ENCODE data around the gene VSIG8. TPM values are rescaled to one million over a fixed set of nuclear protein-coding genes. Genes with fewer than 3 reads are reported as not detected.

VSIG8 gene
- total and polyA plus RNA-seq, 2 of the 8 experiments (the other 6 are each of a cell fraction or from before 2014, with no cell fraction given) = not detected

DNA sequence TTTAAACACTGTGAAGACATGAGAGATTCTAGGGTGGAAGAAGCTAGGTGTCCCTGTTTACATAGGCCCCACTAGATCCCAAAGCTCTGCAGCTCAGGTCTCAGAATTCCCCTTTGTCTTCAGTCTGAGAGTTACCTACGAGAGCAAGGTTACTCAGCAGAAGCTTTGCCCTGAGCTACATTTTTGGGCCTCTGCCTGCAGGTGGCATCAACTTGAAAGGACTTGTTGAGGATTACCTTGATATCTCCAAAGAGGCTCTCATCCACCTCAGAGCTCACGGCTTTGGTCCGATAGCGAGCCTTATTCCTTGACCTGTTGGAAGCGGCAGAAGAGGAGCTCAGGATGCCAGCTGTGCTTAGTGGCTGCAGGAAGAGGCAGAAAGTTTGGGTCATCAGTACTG lies 30.5 kb upstream of the VSIG8 start:
- Histone ChIP-seq H3K79me2 (ENCODE audit: control insufficient read depth in 1 of 2, insufficient read depth in 2 of 2, low read length in 2 of 2) (no peaks in the 10 kb centered on the region), H4K5ac (ENCODE audit: insufficient read length, low read depth, low read length) (no peak overlapping the region), H3K4me3 (ENCODE audit: extremely low read depth in 1 of 4, insufficient read depth in 2 of 4, low read depth in 3 of 4, low read length in 4 of 4) (no peak overlapping the region), H2AK5ac (ENCODE audit: low read depth, low read length) (no peak overlapping the region), H3K9ac (replicated peaks in 1 of 4; ENCODE audit: extremely low read depth in 1 of 4, low read depth in 3 of 4, low read length in 3 of 4) (no peak overlapping the region), H4K8ac (ENCODE audit: extremely low read depth, insufficient read depth, low read length) (no peak overlapping the region), H3K4me1 (replicated peaks in 1 of 4; ENCODE audit: control insufficient read depth in 3 of 4, insufficient read depth in 4 of 4, low read length in 3 of 4) (no peaks in the 10 kb centered on the region), H3K4ac (replicated peaks; ENCODE audit: insufficient read length, low read depth, low read length) (no peak overlapping the region), H3K56ac (replicated peaks; ENCODE audit: insufficient read length, low read depth, low read length) (no peak overlapping the region), H3K9me3 (ENCODE audit: insufficient read depth in 2 of 2, low read depth in 1 of 2, low read length in 1 of 2) (no peaks in the 10 kb centered on the region), H3K23me2 (ENCODE audit: low read depth, low read length) (no peaks in the 10 kb centered on the region), H3K23ac (ENCODE audit: insufficient read length) (no peak overlapping the region), H4K91ac (replicated peaks; ENCODE audit: insufficient read length, low read length) (no peak overlapping the region), H3K14ac (ENCODE audit: insufficient read length) (no peak overlapping the region), H2BK120ac (replicated peaks; ENCODE audit: low read depth, low read length) (no peak overlapping the region), H3K4me2 (ENCODE audit: insufficient read depth in 1 of 2, low read depth in 2 of 2, low read length in 2 of 2) (no peak overlapping the region), H3K27ac (ENCODE audit: low read depth, low read length) (no peak overlapping the region), H2BK5ac (ENCODE audit: low read depth, low read length) (no peak overlapping the region), H2BK20ac (ENCODE audit: low read length) (no peak overlapping the region), H3K27me3 (replicated peaks in 1 of 4; ENCODE audit: control insufficient read depth in 3 of 4, extremely low read depth in 1 of 4, insufficient read depth in 3 of 4, low read length in 3 of 4) (no peaks in the 10 kb centered on the region), H2AFZ (ENCODE audit: low read length) (peak overlapping the region; percentile 66), H3K36me3 (ENCODE audit: control insufficient read depth in 2 of 4, insufficient read depth in 4 of 4, low read length in 3 of 4) (no peaks in the 10 kb centered on the region), H3K79me1 (ENCODE audit: low read depth, low read length) (no peaks in the 10 kb centered on the region), H2BK15ac (ENCODE audit: low read length) (no peak overlapping the region), H2BK12ac (ENCODE audit: low read depth, low read length) (no peak overlapping the region), H4K20me1 (replicated peaks in 1 of 2; ENCODE audit: control insufficient read depth in 1 of 2, insufficient read depth in 2 of 2, low read length in 2 of 2) (no peaks in the 10 kb centered on the region), H3K18ac (ENCODE audit: extremely low read depth, low read length) (no peak overlapping the region)
- DNase-seq (ENCODE audit: low read depth in 1 of 2, low spot score in 2 of 2) = no peak
- ChIA-PET POLR2A (ENCODE audit: partially characterized antibody) (no interaction called here), CTCF (ENCODE audit: partially characterized antibody) (interaction anchor here (0.8 to 20.8 kb wide), 34 partner anchors 8 to 759 kb away, joined by 3 to 645 read pairs (median 10); partner anchors contain the start of genes DUSP23, FCRL6, IGSF9 and KCNJ9)
- FAIRE-seq = no peak
- TF ChIP-seq JUN (IDR thresholded peaks at IDR 0.05; ENCODE audit: low read depth, low read length) (no peak), KDM1A (IDR thresholded peaks at IDR 0.05; ENCODE audit: borderline replicate concordance, low read length) (no peak), ASH2L (IDR thresholded peaks at IDR 0.05; ENCODE audit: low read length) (no peak), SP4 (IDR thresholded peaks at IDR 0.05; ENCODE audit: low read length) (no peak), PHF8 (conservative IDR thresholded peaks at IDR 0.05; ENCODE audit: low read depth, low read length) (no peak), RAD21 (IDR thresholded peaks at IDR 0.05 in 1 of 2, conservative IDR thresholded peaks at IDR 0.05 in 1 of 2; ENCODE audit: low read depth in 2 of 2, low read length in 2 of 2) (peak in 1 of 2 experiments; percentile 33; a peak in 2 of 4 replicates)
- TF ChIP-seq, protein P1, sequence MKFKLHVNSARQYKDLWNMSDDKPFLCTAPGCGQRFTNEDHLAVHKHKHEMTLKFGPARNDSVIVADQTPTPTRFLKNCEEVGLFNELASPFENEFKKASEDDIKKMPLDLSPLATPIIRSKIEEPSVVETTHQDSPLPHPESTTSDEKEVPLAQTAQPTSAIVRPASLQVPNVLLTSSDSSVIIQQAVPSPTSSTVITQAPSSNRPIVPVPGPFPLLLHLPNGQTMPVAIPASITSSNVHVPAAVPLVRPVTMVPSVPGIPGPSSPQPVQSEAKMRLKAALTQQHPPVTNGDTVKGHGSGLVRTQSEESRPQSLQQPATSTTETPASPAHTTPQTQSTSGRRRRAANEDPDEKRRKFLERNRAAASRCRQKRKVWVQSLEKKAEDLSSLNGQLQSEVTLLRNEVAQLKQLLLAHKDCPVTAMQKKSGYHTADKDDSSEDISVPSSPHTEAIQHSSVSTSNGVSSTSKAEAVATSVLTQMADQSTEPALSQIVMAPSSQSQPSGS (IDR thresholded peaks at IDR 0.05; ENCODE audit: low read length) = no peak
- TF ChIP-seq, protein P2, sequence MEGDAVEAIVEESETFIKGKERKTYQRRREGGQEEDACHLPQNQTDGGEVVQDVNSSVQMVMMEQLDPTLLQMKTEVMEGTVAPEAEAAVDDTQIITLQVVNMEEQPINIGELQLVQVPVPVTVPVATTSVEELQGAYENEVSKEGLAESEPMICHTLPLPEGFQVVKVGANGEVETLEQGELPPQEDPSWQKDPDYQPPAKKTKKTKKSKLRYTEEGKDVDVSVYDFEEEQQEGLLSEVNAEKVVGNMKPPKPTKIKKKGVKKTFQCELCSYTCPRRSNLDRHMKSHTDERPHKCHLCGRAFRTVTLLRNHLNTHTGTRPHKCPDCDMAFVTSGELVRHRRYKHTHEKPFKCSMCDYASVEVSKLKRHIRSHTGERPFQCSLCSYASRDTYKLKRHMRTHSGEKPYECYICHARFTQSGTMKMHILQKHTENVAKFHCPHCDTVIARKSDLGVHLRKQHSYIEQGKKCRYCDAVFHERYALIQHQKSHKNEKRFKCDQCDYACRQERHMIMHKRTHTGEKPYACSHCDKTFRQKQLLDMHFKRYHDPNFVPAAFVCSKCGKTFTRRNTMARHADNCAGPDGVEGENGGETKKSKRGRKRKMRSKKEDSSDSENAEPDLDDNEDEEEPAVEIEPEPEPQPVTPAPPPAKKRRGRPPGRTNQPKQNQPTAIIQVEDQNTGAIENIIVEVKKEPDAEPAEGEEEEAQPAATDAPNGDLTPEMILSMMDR (IDR thresholded peaks at IDR 0.05; ENCODE audit: control extremely low read depth in 1 of 3, insufficient read depth in 1 of 3, low read depth in 1 of 3, low read length in 3 of 3) = peak in 2 of 3 experiments; percentile 14 to 30; a peak in 2 of 4 replicates
- WGBS, 2 experiments (ENCODE audit: extremely low coverage in 1 of 2, insufficient coverage in 1 of 2, insufficient read length in 1 of 2, insufficient replicate concordance in 2 of 2, low coverage in 1 of 2, low lambda C conversion rate in 2 of 2, missing lambda C conversion rate in 1 of 2) = 83% methylated on average over 5 of the region's 5 CpGs; no CpG with 5 or more reads in 1 of the 2 experiments
